ENCODE results near the gene PEAK1. TPM values are rescaled to one million over a fixed set of nuclear protein-coding genes. Genes with fewer than 3 reads are reported as not detected.

The PEAK1 gene
- total RNA-seq, 1 experiment from 2014 or later, result 21.2 TPM

DNA sequence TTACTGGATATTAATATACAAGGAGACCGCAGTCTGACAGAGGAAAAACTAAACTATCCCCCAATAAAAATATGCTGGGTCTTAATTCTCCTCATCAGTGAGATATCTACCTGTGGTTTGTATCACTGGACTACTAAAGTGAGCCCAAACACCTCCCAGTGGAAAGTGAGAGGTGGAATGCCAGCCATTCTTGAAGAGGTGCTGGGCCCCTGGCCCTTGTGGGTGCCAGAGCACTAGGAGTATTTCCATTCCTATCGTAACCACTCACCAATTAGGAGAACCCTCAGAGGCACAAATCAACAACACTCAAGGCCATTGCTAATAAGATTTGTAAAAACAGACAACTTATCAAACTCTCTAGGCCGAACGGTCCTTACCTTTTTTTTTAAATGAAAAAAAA is 227.5 kb downstream of the PEAK1 start:
- H2BK5ac ChIP-seq (ENCODE audit: insufficient read length, low read length), result no peak overlapping the region
- no CpG with 5 or more reads among the region's 4 CpGs for WGBS (ENCODE audit: extremely low coverage, insufficient read length, low lambda C conversion rate)
- H3K9me3 Mint-ChIP-seq, result no peaks in the 10 kb centered on the region
- H3K27me3 ChIP-seq (ENCODE audit: insufficient read depth, low read length), result no peaks in the 10 kb centered on the region
- H3K79me1 ChIP-seq (ENCODE audit: insufficient read depth, low read depth, low read length, poor library complexity, severe bottlenecking), result no peaks in the 10 kb centered on the region
- DNase-seq, result no peak
- H3K4me3 Mint-ChIP-seq, result no peak overlapping the region
- H2BK120ac ChIP-seq (ENCODE audit: low read depth, low read length, poor library complexity, severe bottlenecking), result no peak overlapping the region
- peaks cover 3 to 6% of the 10 kb centered on the region in 2 experiments; a peak in 2 of 4 replicates for H3K4me1 Mint-ChIP-seq
- H4K8ac ChIP-seq (replicated peaks; ENCODE audit: insufficient read length, low read depth, low read length), result no peak overlapping the region
- no peak overlapping the region for H2BK20ac ChIP-seq (ENCODE audit: low read depth, low read length, poor library complexity, severe bottlenecking)
- no peak overlapping the region for H2BK15ac ChIP-seq (ENCODE audit: low read depth, low read length)
- H3K27ac Mint-ChIP-seq, result no peak overlapping the region
- H3K14ac ChIP-seq (ENCODE audit: insufficient read depth, low read length), result no peak overlapping the region
- no peak overlapping the region for H3K9ac ChIP-seq (ENCODE audit: extremely low read depth, insufficient read length, low read length)
- H3K4me2 ChIP-seq (ENCODE audit: insufficient read depth, insufficient read length, low read length), result no peak overlapping the region
- no peaks in the 10 kb centered on the region for H3K23me2 ChIP-seq (ENCODE audit: insufficient read length, low read depth, low read length, poor library complexity, severe bottlenecking)
- no peak overlapping the region for H3K23ac ChIP-seq (ENCODE audit: insufficient read length, low read depth, low read length)
- H3K27ac ChIP-seq (ENCODE audit: insufficient read length, low read depth, low read length), result no peak overlapping the region
- H4K5ac ChIP-seq (ENCODE audit: insufficient read length, low read depth, low read length), result no peak overlapping the region
- H3K56ac ChIP-seq (ENCODE audit: insufficient read length, low read depth, low read length), result no peak overlapping the region
- no peak overlapping the region for H3K4ac ChIP-seq (ENCODE audit: low read depth, low read length)
- H3K18ac ChIP-seq (ENCODE audit: insufficient read length, low read depth, low read length), result no peak overlapping the region
- H3K4me1 ChIP-seq (ENCODE audit: insufficient read depth, low read length), result no peaks in the 10 kb centered on the region
- H2AFZ ChIP-seq (ENCODE audit: low read length), result no peak overlapping the region
- no peak overlapping the region for H4K91ac ChIP-seq (ENCODE audit: insufficient read length, low read depth, low read length)
- TF ChIP-seq CTCF (conservative IDR thresholded peaks at IDR 0.05), result no peak
- H2AK5ac ChIP-seq (ENCODE audit: insufficient read length, low read length), result no peak overlapping the region
- H3K79me2 ChIP-seq (ENCODE audit: insufficient read depth, low read length), result no peaks in the 10 kb centered on the region
- H2BK12ac ChIP-seq (ENCODE audit: insufficient read length, low read depth, low read length), result no peak overlapping the region
- no peaks in the 10 kb centered on the region for H3K9me3 ChIP-seq (ENCODE audit: control insufficient read depth, low read depth, low read length)
- no peaks in the 10 kb centered on the region for H3K27me3 Mint-ChIP-seq (ENCODE audit: low read depth)
- no peaks in the 10 kb centered on the region for H3K36me3 Mint-ChIP-seq (ENCODE audit: insufficient read depth in 1 of 3, low read depth in 3 of 3)
- no peaks in the 10 kb centered on the region for H4K20me1 ChIP-seq (ENCODE audit: control insufficient read depth, insufficient read depth, insufficient read length)
- H3T11ph ChIP-seq (ENCODE audit: low read length), result no peak overlapping the region

Measured in H9 (cell line).